Measurements from ENCODE around the gene TLN1. TPM values are rescaled to one million over a fixed set of nuclear protein-coding genes. Genes with fewer than 3 reads are reported as not detected.
A peak's percentile ranks its signal among the peaks of the same experiment; 100 is the strongest.

The TLN1 gene
- total and polyA plus RNA-seq, 2 of the 8 experiments (the other 6 are each of a cell fraction or from before 2014, with no cell fraction given): 28.1 to 90.1 TPM

- Histone ChIP-seq H3K36me3 (ENCODE audit: control insufficient read depth in 2 of 4, insufficient read depth in 4 of 4, low read length in 3 of 4) (peaks cover 3 to 25% (median 15%) of the 10 kb centered on the region in 4 experiments; a peak in 6 of 8 replicates), H3K56ac (replicated peaks; ENCODE audit: insufficient read length, low read depth, low read length) (no peak overlapping the region), H4K5ac (ENCODE audit: insufficient read length, low read depth, low read length) (no peak overlapping the region), H3K23ac (ENCODE audit: insufficient read length) (no peak overlapping the region), H3K9ac (replicated peaks in 1 of 4; ENCODE audit: extremely low read depth in 1 of 4, low read depth in 3 of 4, low read length in 3 of 4) (no peak overlapping the region; a peak in 1 of 7 replicates), H2BK15ac (ENCODE audit: low read length) (no peak overlapping the region), H3K4me2 (ENCODE audit: insufficient read depth in 1 of 2, low read depth in 2 of 2, low read length in 2 of 2) (peak overlapping the region; percentile 98 to 99), H3K9me3 (ENCODE audit: insufficient read depth in 2 of 2, low read depth in 1 of 2, low read length in 1 of 2) (no peaks in the 10 kb centered on the region), H3K27me3 (replicated peaks in 1 of 4; ENCODE audit: control insufficient read depth in 3 of 4, extremely low read depth in 1 of 4, insufficient read depth in 3 of 4, low read length in 3 of 4) (no peaks in the 10 kb centered on the region), H3K4me3 (ENCODE audit: extremely low read depth in 1 of 4, insufficient read depth in 2 of 4, low read depth in 3 of 4, low read length in 4 of 4) (peak overlapping the region in 3 of 4 experiments; percentile 88 to 98 (median 96); a peak in 6 of 8 replicates), H3K27ac (ENCODE audit: low read depth, low read length) (no peak overlapping the region), H3K4ac (replicated peaks; ENCODE audit: insufficient read length, low read depth, low read length) (no peak overlapping the region), H3K23me2 (ENCODE audit: low read depth, low read length) (peaks cover 11% of the 10 kb centered on the region), H3K4me1 (replicated peaks in 1 of 4; ENCODE audit: control insufficient read depth in 3 of 4, insufficient read depth in 4 of 4, low read length in 3 of 4) (peaks cover 0 to 19% (median 5%) of the 10 kb centered on the region in 4 experiments; a peak in 5 of 7 replicates), H4K8ac (ENCODE audit: extremely low read depth, insufficient read depth, low read length) (no peak overlapping the region), H2BK5ac (ENCODE audit: low read depth, low read length) (no peak overlapping the region), H3K14ac (ENCODE audit: insufficient read length) (no peak overlapping the region), H2AFZ (ENCODE audit: low read length) (no peak overlapping the region), H2AK5ac (ENCODE audit: low read depth, low read length) (no peak overlapping the region), H4K20me1 (replicated peaks in 1 of 2; ENCODE audit: control insufficient read depth in 1 of 2, insufficient read depth in 2 of 2, low read length in 2 of 2) (peaks cover 11 to 19% of the 10 kb centered on the region in 2 experiments), H3K79me2 (ENCODE audit: control insufficient read depth in 1 of 2, insufficient read depth in 2 of 2, low read length in 2 of 2) (peaks cover 21 to 35% of the 10 kb centered on the region in 2 experiments), H4K91ac (replicated peaks; ENCODE audit: insufficient read length, low read length) (no peak overlapping the region), H2BK120ac (replicated peaks; ENCODE audit: low read depth, low read length) (no peak overlapping the region), H3K79me1 (ENCODE audit: low read depth, low read length) (peaks cover 9% of the 10 kb centered on the region; the same call in 1 of the 2 replicates), H2BK12ac (ENCODE audit: low read depth, low read length) (no peak overlapping the region), H2BK20ac (ENCODE audit: low read length) (no peak overlapping the region), H3K18ac (ENCODE audit: extremely low read depth, low read length) (no peak overlapping the region)
- DNase-seq (ENCODE audit: low read depth in 1 of 2, low spot score in 2 of 2): no peak
- 83% methylated on average over 4 of the region's 4 CpGs; no CpG with 5 or more reads in 1 of the 2 experiments for WGBS, 2 experiments (ENCODE audit: extremely low coverage in 1 of 2, insufficient coverage in 1 of 2, insufficient read length in 1 of 2, insufficient replicate concordance in 2 of 2, low coverage in 1 of 2, low lambda C conversion rate in 2 of 2, missing lambda C conversion rate in 1 of 2)
- ChIA-PET CTCF (ENCODE audit: partially characterized antibody) (interaction anchor here (1.1 to 7.2 kb wide), 8 partner anchors 11 to 257 kb away, joined by 3 to 87 read pairs (median 4); partner anchors contain the start of genes CREB3 and TLN1), POLR2A (ENCODE audit: partially characterized antibody) (interaction anchor here (1.2 to 4.3 kb wide), 7 partner anchors 8 to 60 kb away, joined by 3 to 35 read pairs (median 8); partner anchors contain the start of gene TPM2)
- no peak for FAIRE-seq
Measured at GRCh38 chr9:35750256-35750531, 18.2 kb upstream of the TLN1 start.
